ENCODE data around the gene TUBB4B.

TUBB4B gene

DNA sequence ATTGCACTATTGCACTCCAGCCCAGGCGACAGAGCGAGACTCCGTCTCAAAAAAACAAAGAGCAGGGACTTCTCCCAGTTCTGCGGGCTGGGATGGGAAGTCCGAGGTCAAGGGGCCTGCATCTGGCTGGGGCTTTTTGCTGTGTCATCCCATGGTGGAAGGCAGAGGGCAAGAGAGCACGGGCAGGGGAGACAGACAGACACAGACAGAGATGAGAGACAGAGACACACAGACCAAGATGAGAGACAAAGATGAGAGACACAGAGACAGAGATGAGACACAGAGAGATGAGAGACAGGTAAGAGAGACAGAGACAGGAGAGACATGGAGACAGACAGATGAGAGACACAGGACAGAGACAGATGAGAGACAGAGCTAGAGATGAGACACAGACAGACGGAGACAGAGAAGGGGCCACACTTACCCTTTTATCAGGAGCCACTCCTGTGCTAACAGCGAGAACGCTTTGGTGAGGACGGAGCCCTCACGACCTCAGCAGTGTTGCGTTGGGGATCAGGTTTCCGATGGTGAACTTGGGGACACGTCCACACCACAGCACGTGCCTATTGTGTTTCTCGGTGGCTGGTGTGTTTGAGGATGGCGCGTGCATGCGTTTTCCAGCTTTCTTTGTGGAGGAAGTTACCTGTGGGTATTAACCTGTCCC, 27.6 kb downstream of the TUBB4B start:
- no peak for DNase-seq

DNA sequence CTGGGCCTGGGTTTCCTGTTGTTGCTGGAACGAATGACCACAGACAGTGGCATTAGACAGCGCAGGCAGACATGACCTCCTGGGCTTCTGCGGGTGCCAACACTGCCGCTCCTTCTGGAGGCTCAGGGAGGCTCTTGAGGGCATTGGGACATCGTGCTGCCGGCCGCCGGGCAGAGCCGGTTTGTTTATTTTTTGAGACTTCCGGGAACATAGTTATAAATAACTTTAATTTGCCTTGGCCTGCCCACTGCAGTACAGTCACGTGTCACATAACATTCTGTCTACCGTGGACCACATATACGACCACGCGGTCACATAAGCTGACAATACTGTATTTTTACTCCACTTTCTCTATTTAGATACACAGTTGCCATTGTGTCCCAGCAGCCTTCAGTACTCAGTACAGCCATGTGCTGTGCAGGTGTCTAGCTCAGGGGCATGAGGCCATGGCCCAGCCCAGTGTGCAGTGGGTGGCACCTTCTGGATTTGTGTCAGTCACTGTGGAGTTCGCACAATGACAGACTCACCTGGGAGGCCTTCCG, 28.2 kb downstream of the TUBB4B start:
- DNase-seq: no peak

DNA sequence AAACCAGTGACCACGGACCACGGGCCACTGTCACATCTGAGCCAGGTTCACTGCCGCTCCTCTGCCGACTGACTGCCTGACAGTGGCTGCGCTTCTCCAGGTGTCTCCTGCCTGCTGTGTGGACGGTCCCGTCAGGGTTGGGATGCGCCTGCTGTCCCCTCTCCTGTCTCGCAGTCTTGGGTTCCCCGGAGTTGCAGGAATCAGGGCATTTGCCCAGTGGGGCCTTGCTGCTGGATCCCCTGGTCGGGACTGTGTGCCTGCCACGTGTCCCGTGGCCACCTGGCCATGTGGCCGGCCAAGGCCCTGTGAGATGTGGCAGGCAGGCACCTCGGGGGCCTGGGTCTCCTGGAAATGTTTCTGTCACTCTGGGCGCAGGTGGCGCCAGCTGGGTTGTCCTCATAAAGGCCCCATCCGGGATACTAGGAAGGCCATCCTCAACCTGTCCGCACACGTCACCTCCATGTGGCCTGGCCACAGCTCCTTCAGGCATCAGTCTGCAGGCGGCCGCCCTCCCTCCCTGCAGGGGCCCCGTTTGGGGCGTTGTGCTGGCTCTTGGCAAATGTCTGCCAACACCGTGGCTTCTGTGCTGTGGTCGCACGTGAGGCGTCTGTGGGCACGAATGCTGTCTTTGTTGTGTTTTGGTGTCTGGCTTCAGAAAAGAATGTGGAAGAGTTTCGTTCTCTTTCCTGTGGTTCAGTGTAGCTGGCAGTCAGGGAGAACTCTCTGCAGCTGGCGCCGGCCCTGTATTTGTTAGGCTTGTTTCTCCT, 30.0 kb downstream of the TUBB4B start:
- no peak for DNase-seq

DNA sequence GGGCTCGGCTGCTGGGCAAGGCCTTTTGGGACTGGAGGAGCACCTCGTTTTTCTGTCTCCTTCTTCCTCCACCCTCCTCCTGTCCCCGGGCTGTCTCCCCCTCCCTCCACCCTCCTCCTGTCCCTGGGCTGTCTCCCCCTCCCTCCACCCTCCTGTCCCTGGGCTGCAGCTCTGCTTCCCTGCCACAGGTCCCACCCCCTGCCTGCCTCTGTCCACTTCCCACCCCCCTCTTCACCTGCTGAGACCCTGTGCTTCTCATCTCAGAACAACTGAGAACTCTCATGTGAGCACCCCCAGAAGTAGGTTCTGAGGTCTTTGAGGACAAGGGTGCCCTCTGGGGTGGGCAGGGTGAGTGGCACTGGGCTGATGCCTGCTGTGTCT, 30.6 kb downstream of the TUBB4B start:
- no peak for DNase-seq

DNA sequence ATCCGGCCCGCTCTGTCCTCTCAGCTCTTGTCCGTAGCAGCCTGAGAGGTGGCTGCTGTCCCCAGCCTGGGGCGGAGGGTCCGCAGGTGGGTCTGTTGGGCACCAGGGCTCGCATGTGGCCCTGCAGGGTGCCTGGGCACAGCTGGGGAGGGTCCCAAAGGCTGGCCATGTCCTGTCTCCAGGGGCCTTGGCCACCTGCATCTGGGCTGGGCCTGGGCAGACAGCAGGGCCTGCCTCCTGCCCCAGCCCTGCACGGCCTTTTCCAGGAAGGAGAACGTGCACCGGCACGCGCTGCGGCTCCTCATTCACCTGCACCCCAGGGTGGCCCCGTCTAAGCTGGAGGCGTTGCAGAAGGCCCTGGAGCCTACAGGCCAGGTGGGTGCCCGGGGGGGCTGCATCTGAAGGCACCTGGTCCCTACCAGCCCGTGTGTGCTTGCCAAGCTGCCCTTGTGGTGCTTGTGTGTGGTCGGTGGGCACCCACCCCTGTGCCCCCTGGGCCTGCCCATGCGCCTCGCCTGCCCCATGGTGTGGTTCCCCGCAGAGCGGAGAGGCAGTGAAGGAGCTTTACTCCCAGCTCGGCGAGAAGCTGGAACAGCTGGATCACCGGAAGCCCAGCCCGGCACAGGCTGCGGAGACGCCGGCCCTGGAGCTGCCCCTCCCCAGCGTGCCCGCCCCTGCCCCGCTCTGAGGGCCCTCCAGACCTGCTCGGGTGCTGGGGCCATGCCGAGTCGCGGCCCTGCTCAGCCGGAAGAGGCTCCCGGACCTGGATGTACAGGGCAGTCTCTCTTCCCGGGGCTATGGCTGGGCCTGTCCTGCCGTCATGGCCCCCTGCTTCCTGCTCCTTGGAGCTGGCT, 31.4 kb downstream of the TUBB4B start:
- DNase-seq: no peak

DNA sequence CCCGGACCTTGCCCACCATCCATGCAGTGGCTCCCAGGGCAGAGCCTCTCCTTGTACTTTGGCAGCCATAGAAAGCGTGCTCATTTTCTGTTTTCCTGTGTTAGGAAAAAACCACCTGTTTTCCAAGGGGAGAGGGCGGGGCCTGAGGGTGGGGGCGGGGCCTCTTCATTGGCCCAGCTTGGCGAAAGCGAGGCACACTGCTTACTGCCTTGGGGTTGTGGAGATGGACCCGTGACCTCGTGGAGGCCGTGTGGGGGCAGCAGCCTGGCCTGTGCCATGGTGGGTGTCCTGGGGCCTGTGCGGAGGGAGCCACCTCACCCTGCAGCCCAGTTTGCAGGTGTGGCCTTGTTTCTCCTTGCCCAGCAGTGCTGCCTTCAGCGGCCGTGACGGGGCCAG, 32.0 kb downstream of the TUBB4B start:
- DNase-seq: no peak

DNA sequence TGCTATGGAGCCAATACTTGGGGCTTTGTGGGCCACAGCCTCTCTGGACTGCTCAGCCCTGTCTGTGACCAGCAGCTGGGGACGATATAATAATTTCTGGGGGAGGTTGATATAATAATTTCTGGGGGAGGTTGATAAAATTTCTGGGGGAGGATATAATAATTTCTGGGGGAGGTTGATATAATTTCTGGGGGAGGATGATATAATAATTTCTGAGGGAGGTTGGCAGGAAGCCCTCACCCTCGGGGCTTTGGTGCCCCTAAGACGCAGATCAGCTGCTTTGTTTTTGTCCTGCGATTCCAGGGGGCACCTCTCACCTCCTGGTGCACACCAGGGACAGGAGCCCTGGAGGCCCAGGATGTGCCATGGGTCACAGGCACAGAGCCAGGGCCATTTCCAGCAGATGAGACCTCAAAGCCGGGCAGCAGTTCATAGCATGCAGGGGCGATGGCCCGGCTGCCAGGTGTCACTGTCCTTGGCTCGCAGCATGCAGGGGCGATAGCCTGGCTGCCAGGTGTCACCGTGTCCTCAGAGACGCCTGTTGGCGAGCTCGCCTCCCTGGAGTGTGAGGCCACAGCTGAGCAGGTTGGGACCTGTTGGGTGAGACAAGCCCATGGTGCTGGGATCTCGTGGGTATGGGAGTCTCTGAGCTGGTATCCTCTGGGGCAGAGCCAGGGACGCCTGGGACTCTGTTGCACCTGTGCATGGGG, 32.7 kb downstream of the TUBB4B start:
- no peak for DNase-seq

DNA sequence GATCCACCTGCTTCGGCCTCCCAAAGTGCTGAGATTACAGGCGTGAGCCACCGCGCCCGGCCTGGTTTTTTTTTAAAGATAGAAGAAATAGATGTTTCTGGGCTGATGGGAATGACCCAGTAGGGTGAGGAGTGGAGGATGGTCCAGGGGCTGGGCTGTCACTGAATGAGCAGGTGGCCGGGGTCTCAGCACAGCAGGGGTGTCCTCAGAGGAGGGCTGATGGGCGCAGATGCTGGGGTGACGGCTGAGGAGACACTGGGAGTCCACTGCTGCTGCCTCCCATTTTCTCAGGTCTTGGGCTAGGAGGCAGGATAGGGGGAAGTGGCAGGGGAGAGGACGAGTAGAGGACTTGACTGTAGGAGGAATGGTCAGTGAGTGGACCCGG, 34.1 kb downstream of the TUBB4B start:
- DNase-seq: no peak

DNA sequence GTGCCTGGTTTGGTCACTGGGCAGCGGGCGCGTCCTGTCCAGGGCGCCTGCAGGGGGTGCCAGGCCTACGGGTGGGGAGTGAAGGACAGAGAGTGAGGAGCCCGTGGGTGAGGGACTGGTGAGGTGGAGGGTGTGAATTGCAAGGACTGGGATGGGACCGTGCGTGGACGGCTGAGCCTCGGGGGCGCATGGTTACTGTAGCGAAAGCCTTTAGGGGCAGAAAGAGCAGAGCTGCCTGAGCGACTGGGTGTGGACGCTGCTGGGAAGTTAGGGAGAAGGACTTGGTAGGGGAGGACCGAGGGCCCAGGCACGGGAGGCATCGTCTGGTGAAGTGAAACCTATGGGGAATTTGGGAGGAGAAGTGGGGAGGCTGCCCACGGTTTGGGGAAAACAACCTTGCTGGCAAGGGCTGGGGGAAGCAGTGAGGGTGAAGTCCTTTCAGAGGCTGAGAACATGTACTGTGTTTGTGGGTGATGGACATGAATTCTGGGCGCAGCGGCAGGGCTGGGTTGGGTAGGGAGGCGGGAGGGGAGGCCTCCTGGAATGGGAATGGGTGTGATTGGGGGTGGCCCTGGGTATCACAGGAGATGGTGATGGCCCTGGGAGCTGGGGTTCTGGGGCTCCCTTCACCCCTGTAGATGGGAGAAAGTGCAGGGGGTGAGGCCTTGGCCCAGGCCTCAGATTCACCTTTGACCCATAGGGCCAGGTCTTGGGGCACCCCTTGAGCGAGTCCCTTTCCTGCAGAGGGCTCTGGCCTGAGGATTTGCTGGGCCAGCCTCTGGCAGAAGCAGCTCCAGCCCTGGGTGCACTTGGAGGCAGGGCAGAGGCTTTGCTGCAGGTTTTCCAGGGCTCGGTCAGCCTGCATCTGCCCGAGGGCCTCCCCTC, 34.7 kb downstream of the TUBB4B start:
- no peak for DNase-seq

DNA sequence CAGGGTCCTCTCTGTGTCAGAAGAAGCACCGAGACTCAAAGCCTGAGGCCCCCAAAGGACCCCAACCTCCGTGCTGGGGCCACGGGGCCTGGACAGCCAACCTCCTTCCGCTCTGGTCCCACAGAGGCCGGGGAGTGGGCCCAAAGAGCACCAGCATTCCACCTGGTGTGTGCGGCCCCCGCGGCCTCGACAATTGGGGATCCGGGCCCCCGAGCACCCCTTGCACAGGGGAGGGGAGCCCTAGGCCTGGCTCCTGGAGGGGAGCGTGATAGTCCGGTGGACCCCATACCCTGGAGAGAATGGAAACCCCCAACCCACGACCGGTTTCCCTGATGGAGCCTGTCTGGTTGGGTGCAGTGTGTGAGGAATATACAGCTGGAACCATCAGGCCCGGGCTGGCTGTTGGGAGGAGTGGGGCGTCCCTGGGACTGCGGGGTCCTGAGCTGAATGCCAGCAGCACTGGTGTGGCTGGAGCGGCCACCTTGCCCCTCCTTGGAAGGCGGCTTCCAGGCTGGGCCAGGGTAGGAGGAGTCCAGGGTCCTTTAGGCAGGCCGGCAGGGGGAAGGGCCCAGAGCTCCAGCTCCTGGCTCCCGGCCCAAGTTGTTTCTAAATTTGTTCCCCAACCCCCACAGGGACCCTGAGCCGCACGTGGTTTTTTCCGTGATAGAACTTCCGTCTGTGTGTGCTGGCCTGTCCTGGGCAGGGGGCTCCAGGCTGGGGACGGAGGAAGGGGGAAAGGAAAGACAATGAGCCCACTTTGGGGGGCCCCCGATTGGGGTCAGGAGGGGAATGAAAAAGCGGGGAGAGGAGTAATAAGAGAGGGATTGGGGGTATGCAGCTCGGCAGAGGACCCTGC, 35.6 kb downstream of the TUBB4B start:
- peak in 3 of 51 donors; percentile 12 to 25 (median 12) for DNase-seq

DNA sequence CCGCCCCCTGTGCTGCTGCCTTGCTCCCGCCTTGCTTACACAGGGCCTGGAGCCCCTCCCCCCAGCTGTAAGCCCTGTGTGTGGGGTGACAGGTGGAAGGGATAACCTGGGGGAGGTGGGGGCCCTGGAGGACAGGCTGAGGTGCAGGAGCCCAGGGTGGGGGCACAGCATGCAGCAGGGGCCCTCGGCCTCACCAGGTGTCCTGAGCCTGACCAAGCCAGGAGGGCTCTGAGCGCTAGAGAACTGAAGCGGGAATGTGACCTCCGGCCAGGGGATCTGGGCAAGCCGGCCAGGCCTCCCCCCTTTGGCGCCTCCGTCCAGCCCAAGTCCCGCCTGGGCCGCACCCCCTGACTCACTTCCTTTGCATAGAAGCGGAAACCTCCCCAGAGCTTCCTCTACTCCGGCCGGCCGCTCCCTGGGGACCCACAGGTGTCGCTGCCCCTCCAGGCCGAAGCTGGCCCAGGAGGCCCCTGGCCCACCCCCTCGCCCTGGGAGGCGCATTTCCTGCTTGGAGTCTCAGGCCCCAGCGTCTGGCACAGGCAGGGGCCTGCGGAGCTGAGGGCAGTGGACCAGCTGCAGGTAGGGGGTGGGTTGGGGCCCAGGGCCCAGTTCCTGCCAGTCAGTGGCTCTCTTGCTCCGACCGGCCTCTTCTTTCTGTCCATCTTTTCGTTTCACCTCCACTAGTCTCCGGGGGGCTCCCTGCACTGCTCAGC, 36.4 kb downstream of the TUBB4B start, which contains the start of gene TOR4A:
TOR4A (plus strand) TSS at position 398 of the 713 bp plus-strand sequence. CDS start 964 bp downstream, outside the sequence.
- DNase-seq: peak in 8 of 51 donors; percentile 16 to 47 (median 36)

DNA sequence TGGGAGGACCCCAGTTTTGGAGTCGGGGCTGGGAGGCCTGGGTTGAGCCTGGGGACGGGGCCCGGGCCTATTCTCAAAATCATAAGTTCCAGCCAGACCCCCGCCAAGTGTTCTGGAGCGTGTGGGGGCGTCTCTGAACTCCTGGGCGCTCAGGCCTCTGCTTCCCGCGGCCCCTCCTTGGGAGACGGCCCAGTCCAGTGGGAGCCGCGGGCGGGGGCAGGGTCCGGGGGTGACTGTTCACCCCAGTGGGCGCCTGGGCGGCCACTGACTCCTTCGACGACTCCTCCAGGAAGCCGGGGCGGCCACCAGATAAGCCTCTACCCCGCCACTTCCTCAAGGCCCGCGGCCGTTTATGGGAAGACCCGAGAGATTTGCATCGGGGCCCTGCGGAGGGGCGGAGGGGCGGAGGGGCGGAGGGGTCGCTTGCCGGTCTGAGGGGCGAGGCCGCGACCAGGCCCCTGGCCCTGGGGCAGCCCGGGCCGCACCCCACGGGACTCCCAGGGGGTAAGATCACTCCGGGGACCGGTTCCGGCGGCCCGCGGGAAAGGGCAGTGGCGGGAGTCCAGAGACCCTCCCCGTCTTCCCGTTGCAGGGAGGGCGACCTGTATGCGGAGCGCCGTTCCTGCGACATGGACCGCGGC, 37.1 kb downstream of the TUBB4B start:
- DNase-seq: no peak

DNA sequence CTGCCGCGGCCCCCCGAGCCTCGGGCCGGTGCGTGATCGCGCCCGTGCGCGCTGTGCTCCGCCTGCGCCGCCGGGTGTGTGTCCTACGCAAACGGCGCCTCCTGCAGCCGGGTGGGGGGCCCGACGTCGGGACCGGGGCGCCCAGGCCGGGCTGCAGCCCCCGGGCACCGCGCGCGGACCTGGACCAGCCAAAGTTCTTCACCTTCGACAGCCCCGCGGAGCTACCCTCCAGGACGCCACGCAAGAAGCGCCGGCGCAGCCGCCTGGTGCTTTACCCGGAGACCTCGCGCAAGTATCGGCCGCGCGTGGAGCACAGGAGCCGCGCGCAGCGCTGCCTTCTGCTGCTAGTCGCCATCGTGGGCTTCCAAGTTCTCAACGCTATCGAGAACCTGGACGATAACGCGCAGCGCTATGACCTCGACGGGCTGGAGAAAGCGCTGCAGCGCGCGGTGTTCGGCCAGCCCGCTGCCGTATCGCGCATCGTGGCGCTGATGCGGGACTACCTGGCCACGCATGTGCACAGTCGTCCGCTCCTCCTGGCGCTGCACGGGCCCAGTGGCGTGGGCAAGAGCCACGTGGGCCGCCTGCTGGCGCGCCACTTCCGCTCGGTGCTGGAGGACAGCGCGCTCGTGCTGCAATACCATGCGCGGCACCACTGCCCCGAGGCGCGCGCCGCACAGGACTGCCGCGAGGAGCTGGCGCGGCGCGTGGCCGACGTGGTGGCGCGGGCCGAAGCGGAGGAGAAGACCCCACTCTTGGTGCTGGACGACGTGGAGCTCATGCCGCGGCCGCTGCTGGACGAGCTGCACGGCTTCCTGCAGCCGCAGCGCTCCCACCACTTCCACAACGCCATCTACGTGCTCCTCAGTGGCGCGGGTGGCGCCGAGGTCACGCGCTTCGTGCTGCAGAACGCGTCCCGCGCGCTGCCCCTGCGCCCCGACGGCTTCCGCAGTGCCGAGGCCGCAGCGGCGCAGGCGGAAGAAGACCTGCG, 37.9 kb downstream of the TUBB4B start:
- no peak for DNase-seq

DNA sequence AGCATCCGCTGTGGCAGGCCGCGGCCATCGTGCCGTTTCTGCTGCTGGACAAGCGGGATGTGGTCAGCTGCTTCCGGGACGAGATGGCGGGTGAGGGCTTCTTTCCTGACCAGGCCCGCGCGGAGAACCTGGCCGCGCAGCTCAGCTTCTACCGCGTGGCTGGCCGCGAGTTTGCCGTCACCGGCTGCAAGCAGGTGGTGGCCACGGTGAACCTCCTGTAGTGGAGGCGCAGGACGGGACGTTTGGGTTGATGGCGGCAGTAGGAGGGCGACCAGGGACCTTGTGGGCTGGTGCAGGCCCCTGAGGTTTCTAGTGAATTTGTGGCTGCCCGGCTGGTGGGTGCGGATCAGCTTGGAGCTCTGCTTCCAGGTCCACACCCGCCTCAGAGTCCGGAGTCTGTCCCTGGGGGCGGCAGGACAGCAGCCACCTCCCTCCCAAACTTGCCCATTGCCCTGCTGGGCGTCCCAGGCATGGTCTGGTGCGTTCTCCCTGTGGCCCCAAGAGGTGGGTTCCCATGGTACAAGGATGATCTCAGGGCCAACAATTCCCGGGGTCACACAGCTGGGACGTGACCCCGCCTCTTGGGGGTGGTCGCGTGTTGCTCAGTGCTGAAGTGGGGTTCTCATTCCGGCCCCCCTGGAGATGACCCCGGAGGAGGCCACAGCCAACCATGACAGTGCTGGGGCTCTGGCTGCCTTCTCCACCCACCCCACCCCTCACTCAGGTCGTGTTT, 38.8 kb downstream of the TUBB4B start:
- no peak for DNase-seq

DNA sequence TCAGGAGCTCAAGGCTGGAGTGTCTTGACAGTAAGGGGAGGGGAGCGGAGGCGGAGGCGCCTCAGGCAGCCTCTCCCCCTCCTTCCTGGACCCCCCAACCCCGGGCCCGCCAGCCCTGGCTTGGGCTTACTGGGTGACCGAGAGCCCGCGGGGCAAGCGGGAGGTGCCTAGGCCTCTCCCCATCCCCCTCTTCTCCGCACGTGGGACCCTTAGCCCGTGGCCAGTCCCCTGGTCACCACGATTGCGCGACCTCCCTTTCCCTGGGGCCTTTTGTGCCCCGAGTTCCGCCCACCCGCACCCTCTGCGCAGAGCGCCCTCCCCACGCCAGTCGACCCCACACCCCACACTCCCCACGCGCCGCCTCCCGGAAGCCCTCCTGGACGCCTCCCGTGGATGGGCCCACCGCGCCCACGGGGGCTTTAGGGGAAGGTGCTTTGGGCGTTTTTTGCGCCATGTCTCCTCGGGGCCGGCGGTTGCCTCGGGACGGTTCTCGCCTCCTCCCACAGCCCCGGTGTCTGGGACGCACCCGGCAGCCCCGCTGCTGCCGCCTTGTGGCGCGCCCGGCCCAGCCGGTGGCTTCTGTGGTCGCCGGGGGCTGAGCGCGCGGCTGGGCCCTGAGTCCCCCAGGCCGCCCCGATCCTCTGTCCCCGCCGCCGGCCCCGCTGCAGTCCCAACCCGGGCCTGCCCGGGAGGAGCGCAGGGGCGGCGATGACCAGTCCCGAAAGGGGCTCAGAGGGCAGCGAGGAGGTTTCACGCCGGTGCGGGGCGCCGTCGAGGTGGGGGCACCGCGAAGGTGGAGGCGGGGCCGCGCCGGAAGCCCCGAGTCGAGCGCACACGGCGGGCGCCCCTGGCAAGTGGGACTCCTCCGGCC, 39.6 kb downstream of the TUBB4B start:
- DNase-seq: no peak

Data from hypothalamus (tissue), 51 donors.